Ovary (tissue), 3 donors: ENCODE measurements around the gene CFLAR.

Experiments
- CTCF ChIP-seq, 3 donors: fragments of 450-650 bp in 2 of 3; fragments of 200-600 bp in 1 of 3; IDR thresholded peaks; one replicate each; pipeline versions ENCODE4 v1.5.1 to v1.8.0; 2016 to 2022; ENCODE audit warnings: antibody characterized with exemption in 3 of 3, mild to moderate bottlenecking in 1 of 3
- POLR2A ChIP-seq: fragments of 450-650 bp; IDR thresholded peaks from one replicate; pipeline ENCODE4 v1.6.1; 2017; ENCODE audit warnings: antibody characterized with exemption, mild to moderate bottlenecking, moderate library complexity
- donor health status: DM: no; HTN: no; CAD: no.

- TF ChIP-seq CTCF (IDR thresholded peaks at IDR 0.05) (no peak), POLR2A (no peak)
These were observed 5.3 kb upstream of the CFLAR start for GRCh38 chr2:201110615-201111014.
